ENCODE data around the gene LRP4.

The LRP4 gene

DNA sequence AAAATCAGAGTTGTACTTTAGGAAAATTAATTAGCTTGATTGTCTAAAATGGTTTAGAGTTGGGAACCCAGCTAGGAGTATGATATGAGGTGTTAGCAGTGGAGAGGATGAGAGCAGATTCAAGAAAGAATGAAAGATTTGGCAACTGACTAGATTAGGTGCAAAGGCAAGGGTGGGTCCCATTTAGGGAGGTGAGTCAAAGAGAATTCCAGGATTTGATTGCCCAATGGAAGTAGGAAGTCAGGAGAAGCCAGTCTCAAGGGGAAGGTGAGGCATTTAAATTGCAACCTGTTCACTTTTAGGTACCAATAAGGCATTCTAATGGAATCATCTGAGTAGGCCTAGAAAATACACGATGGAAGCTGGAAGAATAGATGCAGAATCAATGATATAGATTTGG lies 68.7 kb downstream of the LRP4 start:
- Histone ChIP-seq H3K4me3 (replicated peaks; ENCODE audit: insufficient read depth, low read length) (no peak overlapping the region), H3K27me3 (ENCODE audit: insufficient read depth, poor library complexity, severe bottlenecking) (no peaks in the 10 kb centered on the region), H3K27ac (replicated peaks) (no peak overlapping the region)
- TF ChIP-seq GABPA (IDR thresholded peaks at IDR 0.05; ENCODE audit: low read depth) = no peak
- TF ChIP-seq, protein P1, sequence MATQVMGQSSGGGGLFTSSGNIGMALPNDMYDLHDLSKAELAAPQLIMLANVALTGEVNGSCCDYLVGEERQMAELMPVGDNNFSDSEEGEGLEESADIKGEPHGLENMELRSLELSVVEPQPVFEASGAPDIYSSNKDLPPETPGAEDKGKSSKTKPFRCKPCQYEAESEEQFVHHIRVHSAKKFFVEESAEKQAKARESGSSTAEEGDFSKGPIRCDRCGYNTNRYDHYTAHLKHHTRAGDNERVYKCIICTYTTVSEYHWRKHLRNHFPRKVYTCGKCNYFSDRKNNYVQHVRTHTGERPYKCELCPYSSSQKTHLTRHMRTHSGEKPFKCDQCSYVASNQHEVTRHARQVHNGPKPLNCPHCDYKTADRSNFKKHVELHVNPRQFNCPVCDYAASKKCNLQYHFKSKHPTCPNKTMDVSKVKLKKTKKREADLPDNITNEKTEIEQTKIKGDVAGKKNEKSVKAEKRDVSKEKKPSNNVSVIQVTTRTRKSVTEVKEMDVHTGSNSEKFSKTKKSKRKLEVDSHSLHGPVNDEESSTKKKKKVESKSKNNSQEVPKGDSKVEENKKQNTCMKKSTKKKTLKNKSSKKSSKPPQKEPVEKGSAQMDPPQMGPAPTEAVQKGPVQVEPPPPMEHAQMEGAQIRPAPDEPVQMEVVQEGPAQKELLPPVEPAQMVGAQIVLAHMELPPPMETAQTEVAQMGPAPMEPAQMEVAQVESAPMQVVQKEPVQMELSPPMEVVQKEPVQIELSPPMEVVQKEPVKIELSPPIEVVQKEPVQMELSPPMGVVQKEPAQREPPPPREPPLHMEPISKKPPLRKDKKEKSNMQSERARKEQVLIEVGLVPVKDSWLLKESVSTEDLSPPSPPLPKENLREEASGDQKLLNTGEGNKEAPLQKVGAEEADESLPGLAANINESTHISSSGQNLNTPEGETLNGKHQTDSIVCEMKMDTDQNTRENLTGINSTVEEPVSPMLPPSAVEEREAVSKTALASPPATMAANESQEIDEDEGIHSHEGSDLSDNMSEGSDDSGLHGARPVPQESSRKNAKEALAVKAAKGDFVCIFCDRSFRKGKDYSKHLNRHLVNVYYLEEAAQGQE (IDR thresholded peaks at IDR 0.05; ENCODE audit: insufficient replicate concordance, low read depth) = no peak
- no peak for TF ChIP-seq POLR2AphosphoS5 (IDR thresholded peaks at IDR 0.05; ENCODE audit: low read depth)
- TF ChIP-seq, protein P2, sequence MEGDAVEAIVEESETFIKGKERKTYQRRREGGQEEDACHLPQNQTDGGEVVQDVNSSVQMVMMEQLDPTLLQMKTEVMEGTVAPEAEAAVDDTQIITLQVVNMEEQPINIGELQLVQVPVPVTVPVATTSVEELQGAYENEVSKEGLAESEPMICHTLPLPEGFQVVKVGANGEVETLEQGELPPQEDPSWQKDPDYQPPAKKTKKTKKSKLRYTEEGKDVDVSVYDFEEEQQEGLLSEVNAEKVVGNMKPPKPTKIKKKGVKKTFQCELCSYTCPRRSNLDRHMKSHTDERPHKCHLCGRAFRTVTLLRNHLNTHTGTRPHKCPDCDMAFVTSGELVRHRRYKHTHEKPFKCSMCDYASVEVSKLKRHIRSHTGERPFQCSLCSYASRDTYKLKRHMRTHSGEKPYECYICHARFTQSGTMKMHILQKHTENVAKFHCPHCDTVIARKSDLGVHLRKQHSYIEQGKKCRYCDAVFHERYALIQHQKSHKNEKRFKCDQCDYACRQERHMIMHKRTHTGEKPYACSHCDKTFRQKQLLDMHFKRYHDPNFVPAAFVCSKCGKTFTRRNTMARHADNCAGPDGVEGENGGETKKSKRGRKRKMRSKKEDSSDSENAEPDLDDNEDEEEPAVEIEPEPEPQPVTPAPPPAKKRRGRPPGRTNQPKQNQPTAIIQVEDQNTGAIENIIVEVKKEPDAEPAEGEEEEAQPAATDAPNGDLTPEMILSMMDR (IDR thresholded peaks at IDR 0.05; ENCODE audit: insufficient read depth, low read length) = no peak
- TF ChIP-seq SPI1 (IDR thresholded peaks at IDR 0.05; ENCODE audit: borderline replicate concordance, low read depth) = no peak
- no peak for DNase-seq (ENCODE audit: low read depth in 1 of 2, low spot score in 1 of 2)

DNA sequence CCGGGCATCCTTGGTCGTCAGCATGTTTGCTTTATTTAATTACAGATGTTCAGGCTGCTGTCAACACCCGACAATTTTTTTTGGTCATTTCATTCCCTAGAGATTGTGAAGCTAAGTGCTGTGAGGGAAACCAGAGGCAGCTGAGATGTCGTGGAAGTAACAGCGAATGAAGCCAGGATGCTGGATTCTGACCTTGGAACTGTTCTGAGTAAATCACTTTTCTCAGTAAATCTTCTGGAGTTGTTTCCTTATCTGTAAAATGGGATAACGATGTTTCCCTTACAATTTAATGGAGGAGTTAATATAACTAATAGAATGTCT lies 71.9 kb downstream of the LRP4 start:
- TF ChIP-seq POLR2AphosphoS5 (IDR thresholded peaks at IDR 0.05; ENCODE audit: low read depth) (no peak), SPI1 (IDR thresholded peaks at IDR 0.05; ENCODE audit: borderline replicate concordance, low read depth) (no peak), GABPA (IDR thresholded peaks at IDR 0.05; ENCODE audit: low read depth) (no peak)
- TF ChIP-seq, protein P2 (IDR thresholded peaks at IDR 0.05; ENCODE audit: insufficient read depth, low read length) = no peak
- TF ChIP-seq, protein P1 (IDR thresholded peaks at IDR 0.05; ENCODE audit: insufficient replicate concordance, low read depth) = no peak
- DNase-seq (ENCODE audit: low read depth in 1 of 2, low spot score in 1 of 2) = no peak
- Histone ChIP-seq H3K27me3 (ENCODE audit: insufficient read depth, poor library complexity, severe bottlenecking) (no peaks in the 10 kb centered on the region), H3K27ac (replicated peaks) (peak overlapping the region; percentile 87), H3K4me3 (replicated peaks; ENCODE audit: insufficient read depth, low read length) (peak overlapping the region; percentile 74)

DNA sequence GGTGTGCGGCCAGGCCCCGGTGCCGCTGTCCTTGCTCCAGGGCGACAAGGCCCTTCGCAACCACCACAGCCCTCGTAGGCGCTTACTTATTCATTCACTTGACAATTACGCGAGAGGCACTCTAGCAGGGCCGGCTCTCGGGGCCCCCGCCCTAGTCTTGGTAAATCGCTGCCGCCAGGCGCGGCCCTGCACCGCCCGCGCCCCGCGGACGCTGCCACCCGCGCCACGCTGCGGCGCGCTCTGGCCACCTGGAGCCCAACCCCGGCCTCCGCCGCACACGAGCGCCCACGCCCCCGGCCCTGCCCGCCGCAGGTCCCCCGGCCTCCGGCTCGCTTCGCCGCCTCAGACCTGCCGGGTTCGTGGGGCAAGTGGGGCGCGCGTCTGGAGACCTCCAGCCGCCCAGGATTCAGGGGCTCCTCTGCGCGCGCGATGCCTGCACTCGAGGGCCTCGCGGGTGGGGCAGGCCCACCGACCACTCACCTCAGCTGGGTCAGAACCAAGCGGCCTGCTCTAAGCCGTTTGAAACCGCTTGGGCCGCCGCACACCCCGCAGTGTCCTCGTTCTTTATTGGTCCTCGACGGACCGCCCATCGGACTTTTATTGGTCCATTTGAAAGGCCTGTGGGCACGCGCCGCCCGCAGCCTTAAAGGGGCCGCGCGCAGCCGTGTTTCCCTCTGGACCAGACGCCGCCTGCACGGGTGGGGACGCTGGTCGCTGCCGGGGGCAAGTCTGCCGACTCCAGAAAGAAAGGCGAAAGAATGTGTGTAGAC lies 72.4 kb downstream of the LRP4 start, which contains the start of gene CKAP5:
Gene CKAP5 (minus strand): TSS at position 541 of the 770 bp plus-strand sequence. CDS start 25,049 bp downstream, outside the sequence.
- H3K4me3 ChIP-seq (replicated peaks; ENCODE audit: insufficient read depth, low read length) = peak within 1 kb of the TSS; percentile 74
- TF ChIP-seq POLR2AphosphoS5 (IDR thresholded peaks at IDR 0.05; ENCODE audit: low read depth) = peak; percentile 76
- TF ChIP-seq, protein P1 (IDR thresholded peaks at IDR 0.05; ENCODE audit: insufficient replicate concordance, low read depth) = no peak
- no peaks in the 10 kb centered on the region for H3K27me3 ChIP-seq (ENCODE audit: insufficient read depth, poor library complexity, severe bottlenecking)
- peak within 1 kb of the TSS; percentile 87 for H3K27ac ChIP-seq (replicated peaks)
- DNase-seq (ENCODE audit: low read depth in 1 of 2, low spot score in 1 of 2) = peak; percentile 63 to 90
